NCI-H2029 (cell line): ENCODE measurements around the gene ABCA2.

Source experiments
- DNase-seq: peaks from one replicate; lab custom pipeline; 2025; lab: John Stamatoyannopoulos, UW

Gene ABCA2

DNA sequence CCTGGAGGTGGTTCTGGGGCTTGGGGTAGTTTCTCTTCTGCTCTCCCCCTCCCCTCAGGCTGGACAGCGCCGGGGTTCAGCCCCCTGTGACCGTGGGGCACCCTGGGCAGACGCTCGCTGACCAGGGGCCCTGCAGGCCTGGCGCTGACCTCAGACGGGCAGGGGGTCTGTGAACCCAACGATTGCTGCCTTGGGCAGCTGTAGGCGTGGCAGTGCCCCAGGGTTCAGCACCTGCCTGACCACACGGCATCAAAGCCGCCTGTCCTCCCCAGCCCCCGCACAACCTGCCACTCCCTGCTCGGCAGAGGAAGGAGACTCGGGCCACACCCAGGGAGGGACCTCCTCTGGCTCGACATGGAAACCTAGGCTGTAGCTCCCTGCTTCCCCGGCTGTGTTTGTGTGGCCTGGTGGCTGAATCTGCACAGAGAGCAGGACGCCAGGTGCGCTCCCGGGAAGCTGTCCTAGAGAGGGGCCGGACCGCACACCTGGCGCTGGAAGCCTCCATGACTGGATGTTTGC lies 63.8 kb downstream of the ABCA2 start:
- DNase-seq, result no peak

DNA sequence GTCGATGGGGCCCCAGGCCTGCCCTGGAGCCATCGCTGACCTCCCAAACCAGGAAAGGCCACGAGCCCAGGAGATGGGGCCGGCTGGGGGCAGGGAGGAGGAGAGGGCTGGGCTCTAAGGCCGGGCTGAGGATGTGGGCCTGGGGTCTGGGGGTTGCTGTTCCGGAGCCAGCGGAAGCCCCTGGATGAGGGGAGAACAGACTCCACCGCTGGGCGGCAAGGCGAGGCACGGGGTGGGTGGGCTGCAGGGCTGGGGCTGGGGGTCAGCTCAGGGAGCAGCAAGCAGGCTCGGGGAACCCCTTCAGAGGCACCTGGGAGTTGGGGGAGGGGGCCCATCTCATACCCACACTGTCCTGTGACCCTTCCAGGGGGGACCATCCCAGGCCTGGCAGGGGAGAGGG lies 64.3 kb downstream of the ABCA2 start:
- no peak for DNase-seq

DNA sequence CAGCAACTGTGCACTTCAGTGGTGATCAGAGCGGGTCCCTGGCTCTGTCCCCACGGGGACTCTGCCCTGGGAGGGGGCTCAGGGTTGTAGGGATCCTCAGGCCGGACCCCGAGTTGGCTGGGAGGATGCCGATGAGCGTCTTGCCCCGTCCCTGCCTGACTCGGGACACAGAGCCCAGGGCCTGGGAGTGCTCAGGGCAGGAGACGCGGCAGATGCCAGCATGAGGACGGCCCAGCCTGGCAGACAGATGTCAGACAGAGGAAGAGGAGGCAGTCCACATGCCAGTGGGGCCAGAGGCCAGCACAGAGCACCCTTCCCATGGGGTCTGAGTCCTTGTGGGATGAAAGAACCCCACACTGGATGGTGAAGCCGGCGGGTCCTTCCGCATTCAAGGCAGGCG lies 64.7 kb downstream of the ABCA2 start:
- no peak for DNase-seq

DNA sequence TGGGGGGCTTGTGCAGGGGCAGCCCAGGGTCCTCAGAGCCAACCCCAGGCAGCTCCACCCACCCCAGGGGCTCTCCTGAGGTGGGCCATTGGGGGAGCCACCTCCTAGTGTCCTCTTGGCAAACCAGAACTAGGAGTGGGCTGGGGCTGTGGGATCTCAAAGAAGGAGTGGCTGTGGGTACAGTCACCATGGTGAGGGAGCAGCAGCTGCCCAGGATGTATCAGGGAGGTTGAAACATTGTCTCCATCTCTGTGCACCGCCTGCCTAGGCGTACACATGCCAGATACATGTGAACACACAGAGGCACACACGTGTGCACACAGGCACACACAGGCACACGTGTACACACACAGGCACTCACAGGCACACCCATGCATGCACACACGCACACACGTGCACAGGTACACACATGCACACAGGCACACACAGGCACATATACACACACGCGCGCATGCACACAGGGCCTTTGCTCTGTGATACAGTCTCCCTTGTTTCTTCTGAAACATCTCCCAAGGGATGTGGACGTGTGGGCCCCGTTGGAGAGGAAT lies 65.3 kb downstream of the ABCA2 start:
- DNase-seq, result no peak

DNA sequence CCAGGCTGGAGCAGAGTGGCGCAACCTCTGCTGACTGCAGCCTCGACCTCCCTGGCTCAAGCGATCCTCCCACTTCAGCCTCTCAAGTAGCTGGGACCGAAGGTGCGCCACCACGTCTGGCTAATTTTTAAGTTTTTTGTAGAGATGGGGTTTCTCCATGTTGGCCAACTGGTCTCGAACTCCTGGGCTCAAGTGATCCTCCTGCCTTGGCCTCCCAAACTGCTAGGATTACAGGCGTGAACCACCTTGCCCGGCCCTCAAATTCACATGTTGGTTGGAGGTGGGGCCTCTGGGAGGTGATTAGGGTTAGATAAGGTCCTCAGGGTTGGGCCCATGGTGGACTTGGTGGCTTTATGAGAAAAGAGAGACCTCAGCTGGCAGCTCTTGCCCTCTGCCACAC lies 65.9 kb downstream of the ABCA2 start:
- no peak for DNase-seq

DNA sequence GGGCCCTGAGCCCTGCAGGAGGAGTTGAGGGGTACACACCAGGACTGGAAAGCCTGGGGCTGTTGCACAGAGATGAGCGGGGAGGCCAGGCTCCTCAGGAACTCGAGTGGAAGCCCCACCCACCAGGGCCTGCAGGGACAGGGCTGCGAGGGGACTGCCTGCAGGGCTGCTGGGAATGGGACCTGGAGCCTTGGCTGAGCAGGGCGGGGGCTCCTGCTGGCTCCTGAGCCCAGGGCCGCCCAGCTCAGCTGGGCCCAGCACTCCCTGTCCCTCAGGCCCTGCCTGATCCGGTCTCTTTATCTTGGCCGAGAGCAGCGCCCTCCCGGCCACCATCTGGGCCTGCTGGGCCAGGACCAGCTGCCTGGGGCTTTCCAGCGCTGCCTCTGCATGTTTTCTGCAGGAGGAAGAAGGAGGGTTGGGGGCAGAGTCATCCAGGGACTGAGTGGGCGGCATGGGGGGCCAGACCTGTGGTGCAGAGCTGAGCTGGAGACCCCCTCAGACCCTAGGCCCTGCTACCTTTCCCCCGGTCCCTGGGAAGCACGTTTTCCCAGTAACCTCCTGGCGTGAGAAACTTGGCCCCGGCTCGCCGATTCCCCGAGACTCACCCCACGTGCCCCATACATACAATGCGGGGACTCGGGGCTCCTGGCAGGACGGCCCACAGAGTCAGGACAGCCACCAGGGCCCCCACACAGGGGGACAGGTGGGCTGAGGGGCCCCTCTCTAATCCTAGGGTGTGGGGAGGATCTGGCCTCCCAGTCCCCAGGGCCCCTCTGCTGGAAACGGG lies 66.6 kb downstream of the ABCA2 start:
- no peak for DNase-seq

DNA sequence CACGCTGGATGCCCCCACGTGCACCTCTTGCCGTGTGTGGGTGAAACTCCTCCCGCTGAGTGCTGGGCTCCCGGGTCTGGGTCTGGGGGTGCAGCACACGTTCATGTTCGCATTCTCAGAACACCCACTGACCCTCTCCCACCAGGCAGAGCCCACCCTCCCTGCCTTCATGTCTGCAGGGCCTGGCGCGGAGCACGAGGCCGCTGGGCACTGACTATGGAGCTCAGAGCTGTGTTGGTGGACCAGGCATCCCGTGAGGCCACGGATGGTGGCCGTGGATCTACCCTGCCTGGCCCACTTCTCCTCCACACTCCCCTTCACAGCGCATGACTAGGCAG lies 67.1 kb downstream of the ABCA2 start:
- no peak for DNase-seq

DNA sequence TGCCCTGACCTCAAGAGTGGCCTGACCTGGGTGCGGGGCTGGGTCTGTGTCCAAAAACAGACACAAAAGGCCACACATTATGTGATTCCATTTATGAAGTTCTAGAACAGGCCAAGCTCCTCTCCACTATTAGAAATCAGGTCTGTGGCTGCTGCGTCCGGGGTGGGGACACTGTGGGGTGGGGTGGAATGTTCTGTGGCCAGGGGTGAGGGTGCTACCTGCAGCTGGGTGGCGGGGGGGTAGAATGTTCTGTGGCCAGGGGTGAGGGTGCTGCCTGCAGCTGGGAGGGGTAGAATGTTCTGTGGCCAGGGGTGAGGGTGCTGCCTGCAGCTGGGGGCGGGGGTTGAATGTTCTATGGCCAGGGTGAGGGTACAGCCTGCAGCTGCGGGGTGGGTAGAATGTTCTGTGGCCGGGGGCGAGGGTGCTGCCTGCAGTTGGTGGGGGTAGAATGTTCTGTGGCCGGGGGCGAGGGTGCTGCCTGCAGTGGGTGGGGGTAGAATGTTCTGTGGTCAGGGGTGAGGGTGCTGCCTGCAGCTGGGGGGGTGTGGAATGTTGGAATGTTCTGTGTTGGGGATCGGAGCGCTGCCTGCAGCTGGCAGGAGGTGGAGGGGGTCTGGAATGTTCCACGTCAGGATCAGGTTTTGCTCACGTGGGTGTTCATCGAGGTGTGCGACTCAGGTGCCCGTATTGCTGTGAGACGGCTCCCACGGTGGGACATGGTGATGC lies 67.7 kb downstream of the ABCA2 start:
- DNase-seq, result no peak

DNA sequence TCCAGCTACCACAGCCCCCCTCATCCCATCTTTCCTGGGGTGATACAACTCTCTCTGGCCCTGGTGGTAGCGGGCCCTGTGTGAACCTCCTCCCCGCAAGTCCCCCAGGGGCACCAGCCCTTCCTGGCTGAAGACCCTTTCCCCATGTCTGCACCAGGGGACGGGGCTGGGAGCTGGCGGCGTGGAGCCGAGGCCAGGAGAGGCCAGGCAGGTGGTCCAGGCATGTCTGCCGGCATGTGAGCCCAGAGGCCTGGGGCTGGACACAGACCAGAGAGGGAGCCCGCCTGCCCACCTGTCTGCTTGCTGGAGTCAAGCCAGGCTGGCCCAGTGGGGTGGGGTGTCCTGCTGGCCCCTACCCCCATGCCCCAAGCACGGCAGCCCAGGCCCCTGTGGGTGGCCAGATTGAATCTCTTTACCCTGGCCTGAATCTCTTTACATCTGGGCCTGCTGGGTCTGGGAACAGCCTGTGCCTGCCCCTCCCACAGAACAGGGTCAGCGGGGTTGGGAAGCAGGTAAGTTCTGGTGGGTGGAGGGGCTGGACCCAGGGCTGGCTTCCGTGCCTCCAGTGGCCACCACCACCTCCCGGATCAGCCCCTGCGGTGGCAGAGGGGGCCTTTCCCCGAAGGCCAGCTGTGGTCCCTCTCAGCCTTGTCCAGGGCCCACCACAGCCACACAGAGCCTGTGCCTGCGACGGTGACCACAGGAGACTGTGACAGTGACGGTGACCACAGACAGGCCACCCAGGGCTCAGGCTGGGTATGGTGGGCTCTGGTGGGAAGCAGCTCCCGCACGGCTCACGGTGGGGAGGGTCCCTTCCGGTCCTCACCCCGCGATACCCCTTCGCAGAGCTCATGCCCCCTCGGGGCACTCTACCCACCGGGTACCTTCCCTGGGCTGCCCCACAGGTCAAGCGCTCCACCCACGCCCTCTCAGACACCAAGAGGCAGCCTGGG lies 68.9 kb downstream of the ABCA2 start:
- DNase-seq, result no peak

DNA sequence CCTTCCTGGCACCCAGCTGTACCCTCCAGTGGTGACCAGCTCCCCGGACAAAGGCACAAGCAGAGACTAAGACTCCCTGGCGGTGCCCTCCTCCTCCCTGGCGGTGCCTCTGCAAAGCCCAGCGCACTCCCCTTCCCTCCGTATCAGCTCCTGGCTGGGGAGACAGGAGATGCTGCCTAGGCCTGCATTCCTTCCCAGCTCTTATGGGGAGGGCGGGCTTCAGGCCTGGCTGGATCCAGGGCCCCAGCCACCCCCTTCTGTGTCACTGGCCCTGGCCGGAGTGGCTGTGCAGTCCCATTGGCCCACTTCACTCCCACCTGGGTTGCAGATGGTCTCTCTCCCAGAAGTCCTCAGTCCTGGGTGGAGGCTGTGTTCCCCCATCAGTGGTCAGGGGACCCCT lies 69.6 kb downstream of the ABCA2 start:
- no peak for DNase-seq

DNA sequence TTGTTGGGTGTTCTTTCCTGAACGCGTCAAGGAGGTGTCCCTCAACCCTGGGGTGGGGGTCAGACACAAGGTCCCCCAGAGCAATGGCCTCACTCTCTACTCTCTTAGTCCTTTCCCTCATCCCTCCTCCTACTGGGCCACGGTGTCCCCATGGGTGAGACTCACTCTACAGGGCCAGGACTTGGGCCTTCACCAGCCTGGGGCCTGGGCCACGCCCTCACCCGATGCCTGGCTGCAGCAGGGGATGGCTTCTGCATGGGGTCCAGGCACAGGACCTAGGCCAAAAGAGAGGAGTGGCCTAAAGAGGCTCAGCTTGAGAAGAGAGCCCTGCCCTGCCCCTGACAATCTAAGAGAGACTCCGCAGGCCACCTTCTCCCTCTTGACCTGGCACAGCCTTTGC lies 70.1 kb downstream of the ABCA2 start:
- DNase-seq, result no peak

DNA sequence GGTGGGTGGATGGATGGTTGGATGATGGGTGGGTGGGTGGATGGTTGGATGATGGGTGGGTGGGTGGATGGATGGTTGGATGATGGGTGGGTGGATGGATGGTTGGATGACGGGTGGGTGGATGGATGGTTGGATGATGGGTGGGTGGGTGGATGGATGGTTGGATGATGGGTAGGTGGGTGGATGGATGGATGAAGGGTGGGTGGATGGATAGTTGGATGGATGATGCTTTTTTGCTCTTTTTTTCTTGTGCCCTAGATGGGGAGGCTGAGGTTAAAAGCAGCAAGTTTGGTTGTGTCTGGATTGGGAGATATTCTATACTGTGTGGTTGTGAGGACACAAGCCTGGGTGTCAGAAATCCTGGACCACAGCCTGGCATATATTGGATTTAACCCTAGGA lies 70.6 kb downstream of the ABCA2 start:
- DNase-seq, result no peak
